CMK (cell line): ENCODE measurements around the gene DPH1.

Experiments used
- DNase-seq: peaks from one replicate; pipeline ENCODE4 v3.0.0-alpha.2; 2010; ENCODE audit warnings: low read depth

DPH1 gene

GRCh38 chr17:2062571-2063183, 32.7 kb downstream of the DPH1 start:
- no peak for DNase-seq

- no peak for DNase-seq
These were observed 33.6 kb downstream of the DPH1 start for GRCh38 chr17:2063261-2064146.

- DNase-seq: no peak
These were observed 34.2 kb downstream of the DPH1 start for GRCh38 chr17:2064147-2064489.

- no peak for DNase-seq
These were observed 34.6 kb downstream of the DPH1 start for GRCh38 chr17:2064520-2064971.

GRCh38 chr17:2064980-2065785, 35.2 kb downstream of the DPH1 start:
- DNase-seq: no peak

GRCh38 chr17:2065949-2066400, 36.0 kb downstream of the DPH1 start:
- no peak for DNase-seq

GRCh38 chr17:2067048-2067561, 37.2 kb downstream of the DPH1 start:
- no peak for DNase-seq

- no peak for DNase-seq
These were observed 37.7 kb downstream of the DPH1 start for GRCh38 chr17:2067608-2068024.

GRCh38 chr17:2068031-2068518, 38.1 kb downstream of the DPH1 start:
- DNase-seq: no peak

GRCh38 chr17:2068519-2069051, 38.6 kb downstream of the DPH1 start:
- DNase-seq: no peak

- DNase-seq: no peak
These were observed 40.5 kb downstream of the DPH1 start for GRCh38 chr17:2070241-2071023.

GRCh38 chr17:2071024-2071385, 41.1 kb downstream of the DPH1 start:
- no peak for DNase-seq

GRCh38 chr17:2071455-2072281, 41.7 kb downstream of the DPH1 start:
- DNase-seq: no peak

GRCh38 chr17:2074919-2075318, 45.0 kb downstream of the DPH1 start:
- DNase-seq: no peak

- DNase-seq: no peak
These were observed 45.6 kb downstream of the DPH1 start for GRCh38 chr17:2075336-2076086.

GRCh38 chr17:2076087-2076984, 46.4 kb downstream of the DPH1 start:
- no peak for DNase-seq

- DNase-seq: no peak
These were observed 47.1 kb downstream of the DPH1 start for GRCh38 chr17:2077040-2077439.

GRCh38 chr17:2081564-2081963, 51.6 kb downstream of the DPH1 start:
- DNase-seq: no peak
